ENCODE measurements around the gene PODXL. TPM values are rescaled to one million over a fixed set of nuclear protein-coding genes. Genes with fewer than 3 reads are reported as not detected.

The PODXL gene
- total and polyA plus RNA-seq, 11 donors, result 30.9 to 230 (median 71.8) TPM

DNA sequence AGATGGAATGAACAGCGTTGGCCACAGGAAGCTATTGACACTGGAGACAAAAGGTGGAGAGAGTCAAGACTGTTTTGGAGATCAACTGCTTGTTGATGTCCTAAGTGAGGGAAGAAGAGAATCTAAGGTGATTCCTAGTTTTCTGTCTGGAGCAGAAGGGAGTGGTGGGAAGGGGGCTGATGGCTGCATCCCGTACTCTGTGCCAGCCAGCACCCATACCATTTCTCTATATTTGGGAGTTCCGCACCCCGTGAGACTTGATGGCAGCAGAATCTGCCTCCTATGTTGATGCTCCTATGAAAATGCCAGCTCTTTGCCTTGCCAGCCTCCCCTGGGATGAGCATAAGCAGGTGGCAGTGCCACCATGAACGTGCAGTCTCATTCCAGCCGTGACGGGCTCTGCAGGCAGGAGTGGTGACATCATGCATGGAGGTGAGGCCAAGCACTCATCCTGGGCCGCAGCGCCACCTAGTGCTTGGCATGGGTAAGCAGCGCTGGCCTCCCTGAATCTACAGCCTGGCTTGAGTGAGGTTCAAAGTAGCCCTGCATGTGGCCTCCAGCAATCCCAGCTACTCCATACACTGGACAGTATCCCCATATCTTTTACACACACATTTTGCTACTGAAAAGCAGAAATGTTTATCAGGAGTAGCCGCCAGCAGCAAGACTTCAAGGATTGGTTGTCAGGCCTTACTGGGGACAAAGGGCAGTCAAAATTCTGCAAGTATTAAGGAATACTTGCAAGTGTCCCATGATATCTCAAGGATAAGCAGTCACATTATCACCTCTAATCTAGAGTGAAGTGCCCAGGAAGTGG is 43.0 kb downstream of the PODXL start:
- ATAC-seq, result peak; percentile 83 to 93 (median 90)
- TF ChIP-seq, protein P1, sequence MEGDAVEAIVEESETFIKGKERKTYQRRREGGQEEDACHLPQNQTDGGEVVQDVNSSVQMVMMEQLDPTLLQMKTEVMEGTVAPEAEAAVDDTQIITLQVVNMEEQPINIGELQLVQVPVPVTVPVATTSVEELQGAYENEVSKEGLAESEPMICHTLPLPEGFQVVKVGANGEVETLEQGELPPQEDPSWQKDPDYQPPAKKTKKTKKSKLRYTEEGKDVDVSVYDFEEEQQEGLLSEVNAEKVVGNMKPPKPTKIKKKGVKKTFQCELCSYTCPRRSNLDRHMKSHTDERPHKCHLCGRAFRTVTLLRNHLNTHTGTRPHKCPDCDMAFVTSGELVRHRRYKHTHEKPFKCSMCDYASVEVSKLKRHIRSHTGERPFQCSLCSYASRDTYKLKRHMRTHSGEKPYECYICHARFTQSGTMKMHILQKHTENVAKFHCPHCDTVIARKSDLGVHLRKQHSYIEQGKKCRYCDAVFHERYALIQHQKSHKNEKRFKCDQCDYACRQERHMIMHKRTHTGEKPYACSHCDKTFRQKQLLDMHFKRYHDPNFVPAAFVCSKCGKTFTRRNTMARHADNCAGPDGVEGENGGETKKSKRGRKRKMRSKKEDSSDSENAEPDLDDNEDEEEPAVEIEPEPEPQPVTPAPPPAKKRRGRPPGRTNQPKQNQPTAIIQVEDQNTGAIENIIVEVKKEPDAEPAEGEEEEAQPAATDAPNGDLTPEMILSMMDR (IDR thresholded peaks at IDR 0.05), result peak; percentile 92 to 99 (median 95)
- TF ChIP-seq POLR2A (IDR thresholded peaks at IDR 0.05), result no peak
- DNase-seq, result peak; percentile 85 to 91 (median 88)
- intact Hi-C loops (cut with DNase I), result loop anchor here in 3 of 10 donors (5.0 kb wide), 3 partner anchors 34 to 44 kb away; partner anchors contain the start of gene PODXL (in 1 of the 3)
- WGBS, 4 donors, result 38 to 39% (median 38%) methylated on average over 11 of the region's 11 CpGs
- Histone ChIP-seq H3K27me3 (no peaks in the 10 kb centered on the region), H3K4me3 (no peak overlapping the region), H3K27ac (peak overlapping the region; percentile 7 to 77 (median 45)), H3K9me3 (no peaks in the 10 kb centered on the region), H3K4me1 (peaks cover 0 to 59% (median 37%) of the 10 kb centered on the region in 12 donors), H3K36me3 (peaks cover 0 to 25% (median 19%) of the 10 kb centered on the region in 9 donors)

DNA sequence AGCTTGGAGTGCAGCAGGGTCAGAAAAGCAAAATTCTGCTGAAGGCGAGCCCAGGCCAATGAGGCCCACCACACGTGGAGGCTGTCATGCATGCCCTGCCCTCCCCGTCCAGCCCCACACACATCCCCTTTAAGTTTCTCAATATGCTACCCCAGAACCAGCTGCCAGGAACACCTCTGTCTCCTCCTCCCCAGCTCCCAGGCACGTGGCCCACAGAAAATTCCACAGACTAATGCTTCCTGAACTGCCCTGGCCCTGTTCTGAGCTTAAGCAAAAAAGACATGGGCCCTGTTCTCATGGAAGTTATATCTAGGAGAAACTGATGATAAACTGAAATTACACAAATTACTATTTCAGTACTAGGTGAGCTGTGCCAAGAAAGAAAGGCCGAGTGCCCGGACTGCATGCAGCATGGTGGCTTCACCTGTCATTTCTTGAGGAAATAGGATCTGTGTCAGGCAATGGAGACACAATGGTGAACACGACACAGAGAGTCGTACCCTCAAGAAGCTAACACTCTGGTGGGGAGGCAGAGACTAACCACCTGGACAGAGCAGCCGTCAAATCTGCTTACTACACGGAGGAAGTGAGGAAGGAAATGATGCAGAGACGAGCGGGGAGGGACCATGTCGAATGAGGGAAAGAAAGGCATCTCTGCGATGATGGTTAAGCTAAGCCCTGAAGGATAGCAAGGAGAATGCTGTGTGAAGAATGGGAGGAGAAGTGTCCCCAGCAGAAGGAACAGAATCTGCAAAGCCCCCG is 44.5 kb downstream of the PODXL start:
- peaks cover 0 to 60% (median 46%) of the 10 kb centered on the region in 12 donors for H3K4me1 ChIP-seq
- ATAC-seq, result peak in 3 of 4 donors; percentile 11 to 50 (median 15)

DNA sequence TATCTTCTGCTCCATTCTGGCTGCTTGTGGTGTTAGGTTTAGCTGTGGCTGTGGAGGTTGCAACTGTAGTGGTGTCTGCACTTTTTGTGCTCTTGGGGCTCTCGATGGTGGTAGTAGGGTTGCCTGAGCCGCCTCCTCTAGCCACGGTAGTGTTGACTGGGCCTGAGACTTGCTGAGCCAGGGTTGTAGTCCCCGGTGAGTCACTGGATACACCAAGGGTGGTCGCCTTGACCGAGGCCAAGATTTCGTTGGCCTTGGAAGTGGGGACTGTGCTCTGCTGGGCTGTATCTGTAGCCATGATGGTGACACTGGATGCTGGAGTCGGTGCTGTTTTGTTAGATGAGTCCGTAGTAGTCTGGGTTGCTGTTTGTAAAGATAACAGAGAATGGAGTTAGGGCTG is 45.4 kb downstream of the PODXL start:
- no peaks in the 10 kb centered on the region for H3K27me3 ChIP-seq
- no peak for ATAC-seq
- no peak overlapping the region for H3K4me3 ChIP-seq
- H3K4me1 ChIP-seq, result peaks cover 0 to 64% (median 46%) of the 10 kb centered on the region in 12 donors
- peaks cover 0 to 45% (median 24%) of the 10 kb centered on the region in 9 donors for H3K36me3 ChIP-seq
- DNase-seq, result no peak
- 76 to 88% (median 81%) methylated on average over 9 of the region's 9 CpGs for WGBS, 4 donors
- H3K27ac ChIP-seq, result peak overlapping the region in 8 of 12 donors; percentile 42 to 77 (median 64)
- TF ChIP-seq, protein P1 (IDR thresholded peaks at IDR 0.05), result no peak
- no peak for TF ChIP-seq POLR2A (IDR thresholded peaks at IDR 0.05)
- intact Hi-C loops (cut with DNase I), result loop anchor here in 3 of 10 donors (5.0 kb wide), 3 partner anchors 36 to 46 kb away; partner anchors contain the start of gene PODXL (in 1 of the 3)
- no peaks in the 10 kb centered on the region for H3K9me3 ChIP-seq

More for the DNA sequence above, 44.5 kb downstream of the PODXL start:
- Histone ChIP-seq H3K36me3 (peaks cover 0 to 36% (median 19%) of the 10 kb centered on the region in 9 donors), H3K27me3 (no peaks in the 10 kb centered on the region), H3K4me3 (no peak overlapping the region), H3K27ac (peak overlapping the region in 9 of 12 donors; percentile 3 to 77 (median 59)), H3K9me3 (no peaks in the 10 kb centered on the region)
- intact Hi-C loops (cut with DNase I), result loop anchor here in 3 of 10 donors (5.0 kb wide), 3 partner anchors 35 to 45 kb away; partner anchors contain the start of gene PODXL (in 1 of the 3)
- 52 to 59% (median 55%) methylated on average over 15 of the region's 15 CpGs for WGBS, 4 donors
- DNase-seq, result peak in 1 of 5 donors; percentile 20
- TF ChIP-seq POLR2A (IDR thresholded peaks at IDR 0.05), result no peak
- TF ChIP-seq, protein P1 (IDR thresholded peaks at IDR 0.05), result no peak

All from heart left ventricle (tissue), 16 donors.